PC-3 (cell line): ENCODE measurements around the gene HLA-DRA.

Experiments
- CTCF ChIP-seq: fragments of 300-600 bp; sonication (generic); conservative IDR thresholded peaks from 2 replicates; pipeline ENCODE4 v1.5.1; 2017; ENCODE audit warnings: antibody characterized with exemption, low read depth, mild to moderate bottlenecking, low read length
- EZH2 ChIP-seq: fragments of 300-600 bp; sonication (generic); IDR thresholded peaks from one replicate; pipeline ENCODE4 v1.6.1; 2017; ENCODE audit warnings: antibody characterized with exemption, mild to moderate bottlenecking, low read length; ENCODE audit not compliant: unreplicated experiment
- EZH2phosphoT487 ChIP-seq: fragments of 300-600 bp; sonication (generic); IDR thresholded peaks from 2 replicates; pipeline ENCODE4 v1.6.1; 2018; ENCODE audit warnings: mild to moderate bottlenecking, antibody characterized with exemption, low read length, borderline replicate concordance

DNA sequence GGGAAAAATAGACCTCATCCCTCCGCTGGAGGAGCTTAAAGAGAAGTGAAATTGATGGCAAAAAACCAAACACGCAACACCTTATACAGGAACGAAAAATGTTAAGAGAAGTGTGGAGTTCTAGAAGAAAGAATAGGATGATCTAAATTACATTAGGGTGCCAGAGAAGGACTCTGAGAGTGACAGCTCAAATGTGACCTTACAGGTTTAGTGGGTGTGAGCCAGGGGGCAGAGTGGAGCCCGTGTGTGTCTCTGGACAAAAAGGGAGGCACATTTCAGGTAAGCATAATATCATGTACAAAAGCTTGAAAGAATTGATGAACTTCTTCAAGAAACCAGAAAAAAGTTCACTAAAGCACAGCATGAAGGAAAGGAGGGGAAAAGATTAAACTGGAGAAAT is 20.8 kb downstream of the HLA-DRA start:
- no peak for TF ChIP-seq CTCF
- TF ChIP-seq EZH2: no peak
- TF ChIP-seq EZH2phosphoT487: no peak
